GM18867 (cell line): ENCODE measurements around the gene ADRB1.

Experiments used
- ATAC-seq: cut with Tn5 transposase; IDR thresholded peaks from one replicate; pipeline ENCODE4 v1.9.1; 2021; ENCODE audit warnings: mild to moderate bottlenecking, moderate library complexity; ENCODE audit not compliant: unreplicated experiment

ADRB1 gene

GRCh38 chr10:114051714-114052113 lies 8.0 kb downstream of the ADRB1 start:
- ATAC-seq = no peak

- ATAC-seq = no peak
Observed at GRCh38 chr10:114052255-114052654, 8.6 kb downstream of the ADRB1 start.

- no peak for ATAC-seq
Observed at GRCh38 chr10:114053946-114054345, 10.3 kb downstream of the ADRB1 start.

- no peak for ATAC-seq
Observed at GRCh38 chr10:114057855-114058254, 14.2 kb downstream of the ADRB1 start.

GRCh38 chr10:114058297-114058696 lies 14.6 kb downstream of the ADRB1 start:
- ATAC-seq = no peak

GRCh38 chr10:114059561-114059960 lies 15.9 kb downstream of the ADRB1 start:
- ATAC-seq = no peak

- ATAC-seq = no peak
Observed at GRCh38 chr10:114060456-114060855, 16.8 kb downstream of the ADRB1 start.

- ATAC-seq = no peak
Observed at GRCh38 chr10:114061148-114061547, 17.5 kb downstream of the ADRB1 start.

GRCh38 chr10:114061789-114062188 lies 18.1 kb downstream of the ADRB1 start:
- no peak for ATAC-seq

GRCh38 chr10:114064151-114065048 lies 20.7 kb downstream of the ADRB1 start:
- no peak for ATAC-seq

GRCh38 chr10:114065049-114065435 lies 21.4 kb downstream of the ADRB1 start:
- no peak for ATAC-seq

- ATAC-seq = no peak
Observed at GRCh38 chr10:114068054-114068707, 24.5 kb downstream of the ADRB1 start.

- ATAC-seq = peak; percentile 36
Observed at GRCh38 chr10:114070710-114071109, 27.0 kb downstream of the ADRB1 start.

- ATAC-seq = peak; percentile 17
Observed at GRCh38 chr10:114071178-114071577, 27.5 kb downstream of the ADRB1 start.

GRCh38 chr10:114073395-114074186 lies 29.9 kb downstream of the ADRB1 start:
- ATAC-seq = peak; percentile 41

- ATAC-seq = no peak
Observed at GRCh38 chr10:114075093-114075492, 31.4 kb downstream of the ADRB1 start.

- no peak for ATAC-seq
Observed at GRCh38 chr10:114077347-114077746, 33.7 kb downstream of the ADRB1 start.

- ATAC-seq = peak; percentile 81
Observed at GRCh38 chr10:114077815-114078219, 34.2 kb downstream of the ADRB1 start.

- no peak for ATAC-seq
Observed at GRCh38 chr10:114078346-114078745, 34.7 kb downstream of the ADRB1 start.

- ATAC-seq = no peak
Observed at GRCh38 chr10:114079421-114079820, 35.8 kb downstream of the ADRB1 start.

GRCh38 chr10:114081911-114082583 lies 38.4 kb downstream of the ADRB1 start:
- no peak for ATAC-seq
